H9 (cell line): Measurements from ENCODE around the gene DHX35. TPM values are rescaled to one million over a fixed set of nuclear protein-coding genes. Genes with fewer than 3 reads are reported as not detected.

Experiments
- DNase-seq: peaks from one replicate; pipeline ENCODE4 v3.0.0-alpha.2; 2017
- H2AFZ ChIP-seq: one replicate; pipeline ENCODE4 v1.6.1; 2013; ENCODE audit warnings: mild to moderate bottlenecking, low read length, control low read depth, moderate library complexity
- H2AK5ac ChIP-seq: 2 replicates; pipeline ENCODE4 v1.6.1; 2013; ENCODE audit warnings: low read length, control low read depth, mixed read lengths; ENCODE audit not compliant: insufficient read length
- H2BK120ac ChIP-seq: one replicate; pipeline ENCODE4 v1.6.1; 2013; ENCODE audit warnings: low read depth, mild to moderate bottlenecking, low read length, control low read depth, inconsistent platforms; ENCODE audit not compliant: poor library complexity, severe bottlenecking
- H2BK12ac ChIP-seq: 2 replicates; pipeline ENCODE4 v1.6.1; 2013; ENCODE audit warnings: low read length, control low read depth, mixed read lengths, low read depth; ENCODE audit not compliant: insufficient read length
- H2BK15ac ChIP-seq: 2 replicates; pipeline ENCODE4 v1.6.1; 2013; ENCODE audit warnings: low read depth, low read length, control low read depth
- H2BK20ac ChIP-seq: one replicate; pipeline ENCODE4 v1.6.1; 2013; ENCODE audit warnings: low read depth, mild to moderate bottlenecking, low read length, control low read depth, inconsistent platforms; ENCODE audit not compliant: poor library complexity, severe bottlenecking
- H2BK5ac ChIP-seq: 2 replicates; pipeline ENCODE4 v1.6.1; 2013; ENCODE audit warnings: low read length, control low read depth, mixed read lengths; ENCODE audit not compliant: insufficient read length
- H3K14ac ChIP-seq: 2 replicates; pipeline ENCODE4 v1.6.1; 2013; ENCODE audit warnings: low read length, control low read depth; ENCODE audit not compliant: insufficient read depth
- H3K18ac ChIP-seq: 2 replicates; pipeline ENCODE4 v1.6.1; 2013; ENCODE audit warnings: low read depth, mild to moderate bottlenecking, mixed read lengths, low read length, control low read depth; ENCODE audit not compliant: insufficient read length
- H3K23ac ChIP-seq: 2 replicates; pipeline ENCODE4 v1.6.1; 2013; ENCODE audit warnings: low read length, control low read depth, mixed read lengths, low read depth; ENCODE audit not compliant: insufficient read length
- H3K23me2 ChIP-seq: 2 replicates; pipeline ENCODE4 v1.6.1; 2013; ENCODE audit warnings: low read depth, mild to moderate bottlenecking, mixed read lengths, low read length, control low read depth; ENCODE audit not compliant: insufficient read length, poor library complexity, severe bottlenecking
- H3K27ac ChIP-seq: 2 replicates; pipeline ENCODE4 v1.5.1; 2013; ENCODE audit warnings: low read length, control low read depth, mixed read lengths, low read depth; ENCODE audit not compliant: insufficient read length
- H3K27me3 ChIP-seq: 2 replicates; pipeline ENCODE4 v1.6.1; 2013; ENCODE audit warnings: low read length, control low read depth, inconsistent platforms; ENCODE audit not compliant: insufficient read depth
- H3K4ac ChIP-seq: 2 replicates; pipeline ENCODE4 v1.6.1; 2013; ENCODE audit warnings: low read depth, mild to moderate bottlenecking, control low read depth, inconsistent platforms, low read length, moderate library complexity
- H3K4me1 ChIP-seq: 2 replicates; pipeline ENCODE4 v1.6.1; 2013; ENCODE audit warnings: low read length, control low read depth, inconsistent platforms; ENCODE audit not compliant: insufficient read depth
- H3K4me2 ChIP-seq: 2 replicates; pipeline ENCODE4 v1.6.1; 2013; ENCODE audit warnings: low read length, control low read depth, mixed read lengths; ENCODE audit not compliant: insufficient read length, insufficient read depth
- H3K56ac ChIP-seq: 2 replicates; pipeline ENCODE4 v1.6.1; 2013; ENCODE audit warnings: low read depth, mild to moderate bottlenecking, mixed read lengths, low read length, control low read depth; ENCODE audit not compliant: insufficient read length
- H3K79me1 ChIP-seq: 2 replicates; pipeline ENCODE4 v1.6.1; 2013; ENCODE audit warnings: low read depth, mild to moderate bottlenecking, moderate library complexity, low read length, control low read depth, inconsistent platforms; ENCODE audit not compliant: insufficient read depth, poor library complexity, severe bottlenecking
- H3K79me2 ChIP-seq: 2 replicates; pipeline ENCODE4 v1.6.1; 2013; ENCODE audit warnings: low read length, control low read depth, inconsistent platforms; ENCODE audit not compliant: insufficient read depth
- H3K9ac ChIP-seq: 2 replicates; pipeline ENCODE4 v1.6.1; 2013; ENCODE audit warnings: low read length, control low read depth, mixed read lengths; ENCODE audit not compliant: insufficient read length; ENCODE audit errors: extremely low read depth
- H3K9me3 ChIP-seq: one replicate; pipeline ENCODE4 v1.6.1; 2013; ENCODE audit warnings: low read depth, low read length, inconsistent platforms; ENCODE audit not compliant: control insufficient read depth
- H3T11ph ChIP-seq: one replicate; pipeline ENCODE4 v1.6.1; 2013; ENCODE audit warnings: mild to moderate bottlenecking, low read length, control low read depth, inconsistent platforms
- H4K20me1 ChIP-seq: one replicate; pipeline ENCODE4 v1.6.1; 2013; ENCODE audit not compliant: control insufficient read depth, insufficient read length, insufficient read depth
- H4K5ac ChIP-seq: 2 replicates; pipeline ENCODE4 v1.6.1; 2013; ENCODE audit warnings: low read depth, mild to moderate bottlenecking, mixed read lengths, low read length, control low read depth; ENCODE audit not compliant: insufficient read length
- H4K8ac ChIP-seq: replicated peaks from 2 replicates; pipeline ENCODE4 v1.6.1; 2013; ENCODE audit warnings: low read length, control low read depth, mixed read lengths, low read depth; ENCODE audit not compliant: insufficient read length
- H4K91ac ChIP-seq: 2 replicates; pipeline ENCODE4 v1.6.1; 2013; ENCODE audit warnings: low read depth, mild to moderate bottlenecking, moderate library complexity, mixed read lengths, low read length, control low read depth; ENCODE audit not compliant: insufficient read length
- H3K27ac Mint-ChIP-seq, 3 experiments: 2 replicates in 2 of 3; 3 replicates in 1 of 3; pipeline ENCODE4 v1.8.0; 2020 to 2021; ENCODE audit warnings: mixed read lengths in 3 of 3, mild to moderate bottlenecking in 1 of 3, moderate library complexity in 1 of 3
- H3K27me3 Mint-ChIP-seq: 2 replicates; pipeline ENCODE4 v1.8.0; 2021; ENCODE audit warnings: low read depth, mild to moderate bottlenecking, moderate library complexity, mixed read lengths
- H3K36me3 Mint-ChIP-seq, 3 experiments: 2 replicates in 2 of 3; 3 replicates in 1 of 3; pipeline ENCODE4 v1.8.0; 2020 to 2021; ENCODE audit warnings: low read depth in 3 of 3, mixed read lengths in 3 of 3; ENCODE audit not compliant: insufficient read depth in 1 of 3
- H3K4me1 Mint-ChIP-seq, 2 experiments: 2 replicates each; pipeline ENCODE4 v1.8.0; 2020; ENCODE audit warnings: mixed read lengths in 2 of 2
- H3K4me3 Mint-ChIP-seq, 2 experiments: 2 replicates in 1 of 2; 3 replicates in 1 of 2; pipeline ENCODE4 v1.8.0; 2020 to 2021; ENCODE audit warnings: mild to moderate bottlenecking in 2 of 2, mixed read lengths in 2 of 2, moderate library complexity in 1 of 2
- H3K9me3 Mint-ChIP-seq, 2 experiments: 2 replicates in 1 of 2; 3 replicates in 1 of 2; pipeline ENCODE4 v1.8.0; 2020; ENCODE audit warnings: mild to moderate bottlenecking in 2 of 2, mixed read lengths in 2 of 2, moderate library complexity in 1 of 2
- WGBS: extraction: QIAGEN DNeasy Blood & Tissue Kit; methylation state at CpG from one replicate; pipeline ENCODE4 v1.1.7; 2013; ENCODE audit warnings: missing lambda C conversion rate, low lambda C conversion rate, mixed read lengths; ENCODE audit not compliant: insufficient read length; ENCODE audit errors: extremely low coverage; 5-methylcytosine and 5-hydroxymethylcytosine counted together
- total RNA-seq: library from RNA; stranded (reverse); gene quantifications from 2 replicates; pipeline ENCODE4 v1.2.1, GENCODE V29; 2021
- TF ChIP-seq, protein P1 (sequence below): fragments of 200-600 bp; sonication (generic); conservative IDR thresholded peaks from 3 replicates; pipeline ENCODE4 v1.8.0; 2021; ENCODE audit warnings: antibody characterized with exemption, mild to moderate bottlenecking

The DHX35 gene
- total RNA-seq, 1 experiment from 2014 or later, result 14.4 TPM

GRCh38 chr20:38919683-38920082 is 42.5 kb upstream of the DHX35 start:
- no peak for DNase-seq
- no peak overlapping the region for H3K56ac ChIP-seq
- no peaks in the 10 kb centered on the region for H3K79me1 ChIP-seq
- no peaks in the 10 kb centered on the region for H3K4me1 ChIP-seq
- no peak overlapping the region for H2BK120ac ChIP-seq
- Mint-ChIP-seq H3K27me3 (no peaks in the 10 kb centered on the region), H3K9me3 (no peaks in the 10 kb centered on the region), H3K4me3 (no peak overlapping the region), H3K36me3 (no peaks in the 10 kb centered on the region; a peak in 1 of 7 replicates), H3K4me1 (no peaks in the 10 kb centered on the region), H3K27ac (no peak overlapping the region)
- no peak overlapping the region for H3K27ac ChIP-seq
- H3K4me2 ChIP-seq, result no peak overlapping the region
- no peak overlapping the region for H3K4ac ChIP-seq
- no peaks in the 10 kb centered on the region for H3K79me2 ChIP-seq
- no peaks in the 10 kb centered on the region for H3K9me3 ChIP-seq
- no peak overlapping the region for H2BK12ac ChIP-seq
- no peak overlapping the region for H2AK5ac ChIP-seq
- H3K23ac ChIP-seq, result no peak overlapping the region
- no peak overlapping the region for H2AFZ ChIP-seq
- H3K27me3 ChIP-seq, result no peaks in the 10 kb centered on the region
- no peak overlapping the region for H2BK15ac ChIP-seq
- no peak overlapping the region for H3T11ph ChIP-seq
- H4K8ac ChIP-seq, result no peak overlapping the region
- H3K9ac ChIP-seq, result no peak overlapping the region
- H3K23me2 ChIP-seq, result no peaks in the 10 kb centered on the region
- H2BK5ac ChIP-seq, result no peak overlapping the region
- no peak overlapping the region for H4K5ac ChIP-seq
- H4K91ac ChIP-seq, result no peak overlapping the region
- no peak overlapping the region for H3K14ac ChIP-seq
- no CpG with 5 or more reads among the region's 7 CpGs for WGBS
- TF ChIP-seq, protein P1, sequence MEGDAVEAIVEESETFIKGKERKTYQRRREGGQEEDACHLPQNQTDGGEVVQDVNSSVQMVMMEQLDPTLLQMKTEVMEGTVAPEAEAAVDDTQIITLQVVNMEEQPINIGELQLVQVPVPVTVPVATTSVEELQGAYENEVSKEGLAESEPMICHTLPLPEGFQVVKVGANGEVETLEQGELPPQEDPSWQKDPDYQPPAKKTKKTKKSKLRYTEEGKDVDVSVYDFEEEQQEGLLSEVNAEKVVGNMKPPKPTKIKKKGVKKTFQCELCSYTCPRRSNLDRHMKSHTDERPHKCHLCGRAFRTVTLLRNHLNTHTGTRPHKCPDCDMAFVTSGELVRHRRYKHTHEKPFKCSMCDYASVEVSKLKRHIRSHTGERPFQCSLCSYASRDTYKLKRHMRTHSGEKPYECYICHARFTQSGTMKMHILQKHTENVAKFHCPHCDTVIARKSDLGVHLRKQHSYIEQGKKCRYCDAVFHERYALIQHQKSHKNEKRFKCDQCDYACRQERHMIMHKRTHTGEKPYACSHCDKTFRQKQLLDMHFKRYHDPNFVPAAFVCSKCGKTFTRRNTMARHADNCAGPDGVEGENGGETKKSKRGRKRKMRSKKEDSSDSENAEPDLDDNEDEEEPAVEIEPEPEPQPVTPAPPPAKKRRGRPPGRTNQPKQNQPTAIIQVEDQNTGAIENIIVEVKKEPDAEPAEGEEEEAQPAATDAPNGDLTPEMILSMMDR, result no peak
- no peak overlapping the region for H2BK20ac ChIP-seq
- no peaks in the 10 kb centered on the region for H4K20me1 ChIP-seq
- H3K18ac ChIP-seq, result no peak overlapping the region
